Endothelial cell of umbilical vein (primary cell): ENCODE data around the gene INCENP. TPM values are rescaled to one million over a fixed set of nuclear protein-coding genes. Genes with fewer than 3 reads are reported as not detected.

ENCODE experiments used
- BruUV-seq: library from RNA; stranded (reverse); fragments of 400-500 nt; replicated peaks from 2 replicates; lab custom pipeline; 2021; lab: Mats Ljungman, UMichigan
- CTCF ChIA-PET: fragments of 300-600, 350-600 bp; sonication (Branson Sonifier 250); formaldehyde crosslinking; loops from one replicate; lab custom pipeline; 2021; ENCODE audit warnings: antibody characterized with exemption, inconsistent platforms; lab: Charles Lee
- POLR2A ChIA-PET: fragments of 300-600, 350-600 bp; sonication (Branson Sonifier 250); formaldehyde crosslinking; loops from one replicate; lab custom pipeline; 2021; ENCODE audit warnings: antibody characterized with exemption, inconsistent platforms; lab: Charles Lee
- DNase-seq: peaks from one replicate; pipeline ENCODE4 v3.0.0-alpha.2; 2011; ENCODE audit warnings: low read depth, low spot score
- FAIRE-seq: peaks from 2 replicates; lab custom pipeline; 2011; peaks lifted over from hg19 to GRCh38; lab: Jason Lieb, UNC
- H2AFZ ChIP-seq: 2 replicates; pipeline ENCODE4 v1.6.0; 2012; ENCODE audit warnings: low read depth, low read length, control low read depth, inconsistent platforms
- H3K27ac ChIP-seq: 2 replicates; pipeline ENCODE4 v1.5.1; 2011; ENCODE audit warnings: low read depth, mild to moderate bottlenecking, control low read depth, low read length, moderate library complexity; ENCODE audit not compliant: insufficient read depth
- H3K27me3 ChIP-seq, 2 experiments: 2 replicates each; pipeline versions ENCODE4 v1.6.0 to v1.6.1; 2011; ENCODE audit warnings: low read length in 2 of 2, mixed read lengths in 1 of 2; ENCODE audit not compliant: control insufficient read depth in 2 of 2, insufficient read depth in 2 of 2
- H3K36me3 ChIP-seq, 2 experiments: 2 replicates in 1 of 2; 3 replicates in 1 of 2; pipeline ENCODE4 v1.5.1; 2011; ENCODE audit warnings: low read length in 2 of 2, mild to moderate bottlenecking in 1 of 2, moderate library complexity in 1 of 2; ENCODE audit not compliant: control insufficient read depth in 2 of 2, insufficient read depth in 2 of 2; ENCODE audit errors: extremely low read depth in 1 of 2
- H3K4me1 ChIP-seq: 3 replicates; pipeline ENCODE4 v1.5.1; 2011; ENCODE audit warnings: mild to moderate bottlenecking, low read length; ENCODE audit not compliant: control insufficient read depth, insufficient read depth; ENCODE audit errors: extremely low read depth
- H3K4me2 ChIP-seq: 2 replicates; pipeline ENCODE4 v1.6.1; 2011; ENCODE audit warnings: low read length, control low read depth, mixed read lengths; ENCODE audit not compliant: insufficient read depth
- H3K4me3 ChIP-seq, 3 experiments: fragments of 200-600 bp in 1 of 3; sonication (generic), shearing (Covaris generic) in 1 of 3; replicated peaks in 1 of 3; 2 replicates each; pipeline ENCODE4 v1.5.1; 2011 to 2016; ENCODE audit warnings: control low read depth in 3 of 3, low read length in 3 of 3, mild to moderate bottlenecking in 2 of 3, inconsistent platforms in 1 of 3, low read depth in 1 of 3, moderate library complexity in 1 of 3; ENCODE audit not compliant: insufficient read depth in 1 of 3
- H3K79me2 ChIP-seq: 2 replicates; pipeline ENCODE4 v1.6.0; 2012; ENCODE audit warnings: low read length, inconsistent platforms; ENCODE audit not compliant: control insufficient read depth, insufficient read depth
- H3K9ac ChIP-seq: replicated peaks from 2 replicates; pipeline ENCODE3; 2011; ENCODE audit warnings: low read length, control low read depth; ENCODE audit not compliant: insufficient read depth; ENCODE audit errors: extremely low read depth
- H3K9me1 ChIP-seq: replicated peaks from 3 replicates; pipeline ENCODE4 v1.6.0; 2011; ENCODE audit warnings: mild to moderate bottlenecking, low read length; ENCODE audit not compliant: control insufficient read depth, insufficient read depth; ENCODE audit errors: extremely low read depth
- H3K9me3 ChIP-seq: replicated peaks from 2 replicates; pipeline ENCODE4 v1.5.1; 2012; ENCODE audit warnings: low read length, inconsistent platforms; ENCODE audit not compliant: control insufficient read depth, insufficient read depth
- H4K20me1 ChIP-seq: replicated peaks from 2 replicates; pipeline ENCODE3; 2011; ENCODE audit warnings: mild to moderate bottlenecking, low read length; ENCODE audit not compliant: control insufficient read depth, insufficient read depth; ENCODE audit errors: extremely low read depth
- CTCF ChIP-seq, 2 donors: IDR thresholded peaks; 1 replicate in 1 of 2; 2 replicates in 1 of 2; pipeline ENCODE4 v1.5.1; 2011; ENCODE audit warnings: low read length in 2 of 2, mild to moderate bottlenecking in 2 of 2, moderate library complexity in 2 of 2, control low read depth in 1 of 2, inconsistent platforms in 1 of 2, low read depth in 1 of 2; ENCODE audit not compliant: insufficient read depth in 1 of 2; ENCODE audit errors: extremely low read depth in 1 of 2
- EZH2 ChIP-seq: IDR thresholded peaks from 2 replicates; pipeline ENCODE4 v1.6.1; 2012; ENCODE audit warnings: borderline replicate concordance, low read depth, mild to moderate bottlenecking, moderate library complexity, low read length, inconsistent platforms; ENCODE audit not compliant: severe bottlenecking
- FOS ChIP-seq: IDR thresholded peaks from 2 replicates; pipeline ENCODE4 v1.6.1; 2011; ENCODE audit warnings: mild to moderate bottlenecking, low read length, moderate library complexity, borderline replicate concordance; ENCODE audit not compliant: insufficient read depth
- GATA2 ChIP-seq: IDR thresholded peaks from 2 replicates; pipeline ENCODE4 v1.7.0; 2011; ENCODE audit warnings: low read depth, mild to moderate bottlenecking, moderate library complexity, mixed read lengths, low read length; ENCODE audit not compliant: insufficient read length, insufficient read depth
- JUN ChIP-seq: IDR thresholded peaks from 2 replicates; pipeline ENCODE4 v1.6.1; 2011; ENCODE audit warnings: borderline replicate concordance, low read depth; ENCODE audit not compliant: insufficient read length, insufficient read depth
- MAX ChIP-seq: IDR thresholded peaks from 2 replicates; pipeline ENCODE4 v1.6.1; 2011; ENCODE audit not compliant: insufficient read depth, insufficient read length
- MYC ChIP-seq: IDR thresholded peaks from one replicate; pipeline ENCODE4 v1.6.1; 2011; ENCODE audit warnings: mild to moderate bottlenecking, low read depth, low read length
- POLR2A ChIP-seq: IDR thresholded peaks from 2 replicates; pipeline ENCODE4 v1.6.1; 2012; ENCODE audit warnings: low read depth, mild to moderate bottlenecking, control low read depth, low read length
- POLR2AphosphoS5 ChIP-seq: IDR thresholded peaks from 2 replicates; pipeline ENCODE4 v1.6.1; 2012; ENCODE audit warnings: low read depth, mild to moderate bottlenecking, control low read depth, low read length, moderate library complexity; ENCODE audit not compliant: insufficient read depth
- dilution Hi-C: fragments of 300-500 bp; cut with MboI; formaldehyde crosslinking; loops from one replicate; pipeline ENCODE4 v1.15.0; 2019; ENCODE audit warnings: low sequenced_read_pairs; ENCODE audit not compliant: extremely low pct_ligation_motif_present
- intact Hi-C: fragments of 100-400 bp; cut with micrococcal nuclease; formaldehyde crosslinking; loops from one replicate; pipeline ENCODE4 v1.10.0; 2022
- polyA plus RNA-seq, 4 experiments: library from polyadenylated mRNA; depleted of rRNA in 3 of 4; stranded (reverse) in 3 of 4; unstranded in 1 of 4; fragments of >200 nt; gene quantifications; 2 replicates each; pipeline versions ENCODE4 v1.2.1 to v1.2.3, GENCODE V29; 2011 to 2012; ENCODE audit warnings: missing spikeins in 1 of 4
- total RNA-seq: library from RNA; stranded (reverse); gene quantifications from 2 replicates; pipeline ENCODE4 v1.2.3, GENCODE V29; 2021

INCENP gene
- total and polyA plus RNA-seq, 2 donors (not counting 3 experiments of a cell fraction or from before 2014, with no cell fraction given), result 22.9 to 86.8 TPM

- dilution Hi-C loops, result loop anchor here (5.0 kb wide), 1 partner anchor 41 kb away; the partner anchor contains the start of gene SCGB2A1
These were observed 42.6 kb downstream of the INCENP start for GRCh38 chr11:62166371-62166770.

More at GRCh38 chr11:62166371-62166770, 42.6 kb downstream of the INCENP start:
- TF ChIP-seq CTCF (IDR thresholded peaks at IDR 0.05; ENCODE audit: extremely low read depth in 1 of 2, insufficient read depth in 1 of 2, low read depth in 1 of 2, low read length in 2 of 2) (no peak), MAX (no peak), EZH2 (no peak), POLR2A (no peak), FOS (no peak), POLR2AphosphoS5 (no peak), JUN (no peak), MYC (no peak), GATA2 (no peak)
- intact Hi-C loops, result no loop called here
- no TSS peak for BruUV-seq
- Histone ChIP-seq H3K9ac (no peak overlapping the region), H3K4me3 (no peak overlapping the region), H3K27me3 (peaks cover 21 to 37% of the 10 kb centered on the region in 2 experiments), H3K27ac (no peak overlapping the region), H3K36me3 (no peaks in the 10 kb centered on the region), H3K4me1 (peaks cover 6% of the 10 kb centered on the region), H3K4me2 (no peak overlapping the region), H3K9me1 (no peaks in the 10 kb centered on the region), H3K9me3 (no peaks in the 10 kb centered on the region), H4K20me1 (no peaks in the 10 kb centered on the region), H3K79me2 (no peaks in the 10 kb centered on the region), H2AFZ (no peak overlapping the region)
- ChIA-PET POLR2A (no interaction called here), CTCF (interaction anchor here (1.1 kb wide), 2 partner anchors 51 to 84 kb away, joined by 3 read pairs; no protein-coding TSS in a partner anchor)
- DNase-seq (no peak), FAIRE-seq (no peak)
